GM19239 (cell line): ENCODE results near the gene APLP2.

Source experiments
- DNase-seq: peaks from one replicate; pipeline ENCODE4 v3.0.0; 2011; ENCODE audit warnings: low spot score; ENCODE audit not compliant: insufficient read length
- FAIRE-seq: peaks from 2 replicates; lab custom pipeline; 2011; peaks lifted over from hg19 to GRCh38; lab: Jason Lieb, UNC

Gene APLP2

DNA sequence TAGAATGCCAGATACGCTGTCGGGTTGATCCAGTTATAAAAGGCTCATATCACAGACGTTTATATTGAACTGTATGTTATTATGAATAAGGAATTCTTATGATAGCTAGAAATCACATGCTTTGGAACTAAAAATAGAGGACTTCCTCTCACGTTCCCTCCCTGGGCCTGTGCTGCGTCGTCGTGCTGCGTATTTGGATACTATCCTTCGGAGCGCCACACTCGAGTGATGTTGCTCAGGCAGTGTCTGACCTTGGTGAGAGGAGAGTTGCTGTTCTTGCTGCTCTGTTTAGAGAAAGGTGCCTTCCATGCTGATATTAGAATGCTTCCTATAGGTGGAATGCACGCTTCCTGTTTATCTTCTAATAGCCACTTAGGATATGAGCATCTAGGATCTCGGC lies 69.7 kb downstream of the APLP2 start:
- no peak for FAIRE-seq
- no peak for DNase-seq

- no peak for DNase-seq
These were observed 72.1 kb downstream of the APLP2 start for GRCh38 chr11:130141561-130142341.

GRCh38 chr11:130144141-130144540 lies 74.4 kb downstream of the APLP2 start:
- FAIRE-seq: no peak
- DNase-seq: no peak

More at GRCh38 chr11:130141561-130142341, 72.1 kb downstream of the APLP2 start:
- FAIRE-seq: no peak

- no peak for DNase-seq
- FAIRE-seq: no peak
These were observed 75.2 kb downstream of the APLP2 start for GRCh38 chr11:130144861-130145281.

- DNase-seq (no peak), FAIRE-seq (no peak)
These were observed 75.7 kb downstream of the APLP2 start for GRCh38 chr11:130145311-130145812.

DNA sequence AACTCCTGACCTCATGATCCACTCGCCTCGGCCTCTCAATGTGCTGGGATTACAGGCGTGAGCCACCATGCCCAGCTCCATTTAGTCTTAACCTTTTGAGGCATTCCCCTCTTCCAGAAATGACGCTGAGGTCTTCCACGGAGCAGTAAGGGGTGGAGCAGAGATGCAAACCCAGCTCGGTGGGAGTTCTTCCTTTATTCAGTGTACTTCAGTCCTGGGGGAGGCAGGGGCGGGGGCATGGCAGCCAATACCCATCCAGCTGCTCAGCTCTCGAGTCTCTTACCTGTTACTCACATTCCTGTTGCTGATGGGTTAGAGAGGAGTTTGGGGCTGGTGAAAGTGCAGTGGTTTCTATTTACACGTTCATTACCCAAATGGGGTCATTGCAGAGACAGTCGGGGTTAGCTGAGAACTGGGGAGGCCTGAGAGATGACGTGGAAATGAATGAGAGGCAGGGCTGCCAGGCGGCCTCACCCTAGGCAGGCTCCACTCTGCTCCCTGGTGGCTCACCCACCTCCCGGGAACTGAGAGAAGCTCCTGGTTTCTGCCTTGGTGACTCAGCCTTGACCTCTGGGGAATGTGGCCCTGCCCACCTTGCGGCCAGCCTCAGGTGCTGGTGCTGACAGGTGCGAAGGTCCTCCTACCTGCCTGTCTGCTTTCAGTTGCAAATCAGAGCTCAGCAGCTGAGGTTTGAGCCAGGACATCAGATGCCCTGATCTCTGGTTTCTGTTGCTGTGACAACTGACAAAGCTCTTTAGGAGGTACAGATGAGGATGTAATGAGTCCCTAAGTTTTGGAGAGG lies 76.5 kb downstream of the APLP2 start:
- no peak for FAIRE-seq

DNA sequence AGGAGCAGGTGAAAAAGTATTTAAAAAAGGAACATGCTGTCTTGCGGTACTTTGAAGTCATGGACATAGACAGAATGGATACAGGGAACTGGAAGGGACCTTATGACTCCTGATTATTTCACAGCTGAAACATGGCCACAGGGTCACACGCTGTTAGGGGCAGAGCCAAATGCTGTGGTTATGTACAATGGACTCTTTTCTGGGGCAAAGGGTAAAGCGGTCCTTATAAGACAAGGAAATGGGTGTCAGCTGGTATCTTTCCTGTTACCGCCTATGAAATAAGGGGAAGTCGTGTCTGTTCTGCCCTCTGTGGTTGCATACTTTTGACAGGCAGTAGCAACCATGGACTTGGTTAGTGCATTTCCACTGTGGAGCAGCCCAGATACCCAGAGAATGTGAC lies 77.1 kb downstream of the APLP2 start:
- no peak for FAIRE-seq
- no peak for DNase-seq

More for the DNA sequence above, 76.5 kb downstream of the APLP2 start:
- no peak for DNase-seq

DNA sequence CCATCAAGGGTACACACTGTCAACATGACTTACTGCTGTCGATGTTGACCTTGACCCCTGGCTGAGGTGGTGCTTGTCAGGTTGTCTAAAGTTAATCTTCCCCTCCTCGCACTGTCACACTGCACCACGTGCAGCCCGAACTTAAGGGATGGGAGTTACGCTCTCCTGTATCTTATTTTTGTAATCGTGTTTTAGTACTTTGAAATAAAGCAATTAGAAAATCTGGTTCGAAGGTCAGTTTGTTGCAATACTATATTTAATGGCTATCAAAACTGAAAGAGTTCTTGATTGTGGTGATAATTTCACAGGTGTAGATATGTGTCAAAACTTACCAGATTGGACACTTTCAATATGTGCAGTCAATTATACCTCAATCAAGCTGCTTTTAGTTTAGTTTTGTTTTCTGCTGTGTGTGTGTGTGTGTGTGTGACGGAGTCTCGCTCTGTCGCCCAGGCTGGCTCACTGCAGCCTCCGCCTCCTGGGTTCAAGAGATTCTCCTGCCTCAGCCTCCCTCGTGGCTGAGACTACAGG lies 79.2 kb downstream of the APLP2 start:
- FAIRE-seq (no peak), DNase-seq (no peak)

GRCh38 chr11:130150790-130151189 lies 81.1 kb downstream of the APLP2 start:
- no peak for FAIRE-seq

GRCh38 chr11:130151196-130151595 lies 81.5 kb downstream of the APLP2 start:
- no peak for DNase-seq
- FAIRE-seq: no peak

More at GRCh38 chr11:130150790-130151189, 81.1 kb downstream of the APLP2 start:
- DNase-seq: no peak

- DNase-seq (no peak), FAIRE-seq (no peak)
These were observed 86.7 kb downstream of the APLP2 start for GRCh38 chr11:130156108-130157022.

DNA sequence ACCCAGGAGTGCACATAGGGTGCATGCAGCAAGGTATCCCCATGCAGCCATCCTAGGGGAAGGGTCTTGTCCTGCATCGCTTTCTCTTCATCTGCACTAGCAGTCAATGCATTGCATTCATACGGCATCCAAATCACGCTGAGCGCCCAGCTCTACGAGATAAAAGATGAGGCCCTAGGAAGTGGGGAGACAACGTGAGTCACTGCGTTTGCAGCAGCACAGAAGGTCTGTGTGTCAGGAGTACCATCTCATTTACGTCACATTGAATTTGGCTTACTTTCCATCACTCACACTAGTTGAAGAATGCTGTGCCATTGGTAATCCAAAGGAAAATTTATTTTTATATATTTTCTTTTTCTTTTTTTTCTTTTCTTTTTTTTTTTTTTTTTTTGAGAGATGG lies 87.4 kb downstream of the APLP2 start:
- FAIRE-seq: no peak
- DNase-seq: no peak

DNA sequence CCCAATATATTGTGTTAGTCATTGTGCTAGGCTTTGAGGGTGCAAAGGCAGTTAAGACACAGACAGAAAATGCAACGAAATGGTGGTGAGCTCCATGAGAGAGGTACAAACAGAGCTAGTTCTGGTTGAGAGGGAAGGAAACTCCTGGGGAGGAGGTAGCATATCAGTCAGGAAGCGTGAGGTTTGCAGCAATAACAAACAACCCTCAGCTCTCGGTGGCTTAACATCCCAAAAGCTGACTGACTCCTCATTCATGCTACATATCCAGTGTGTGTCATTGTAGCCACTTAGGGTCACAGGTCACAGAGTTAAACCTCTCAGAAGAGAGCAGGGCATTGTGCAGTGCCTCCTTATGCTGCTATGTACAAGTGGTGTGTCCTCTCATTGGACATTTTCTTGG lies 88.1 kb downstream of the APLP2 start:
- DNase-seq (no peak), FAIRE-seq (no peak)

GRCh38 chr11:130159139-130159538 lies 89.4 kb downstream of the APLP2 start:
- FAIRE-seq: no peak
- DNase-seq: no peak

GRCh38 chr11:130159657-130160497 lies 90.2 kb downstream of the APLP2 start, which contains the start of gene ST14:
ST14 (plus strand) TSS chr11:130159782; CDS start chr11:130159980, 198 bp downstream.
- FAIRE-seq (no peak), DNase-seq (no peak)

- FAIRE-seq: no peak
- no peak for DNase-seq
These were observed 90.9 kb downstream of the APLP2 start for GRCh38 chr11:130160498-130161155.

- no peak for FAIRE-seq
- DNase-seq: no peak
These were observed 91.9 kb downstream of the APLP2 start for GRCh38 chr11:130161441-130162145.

DNA sequence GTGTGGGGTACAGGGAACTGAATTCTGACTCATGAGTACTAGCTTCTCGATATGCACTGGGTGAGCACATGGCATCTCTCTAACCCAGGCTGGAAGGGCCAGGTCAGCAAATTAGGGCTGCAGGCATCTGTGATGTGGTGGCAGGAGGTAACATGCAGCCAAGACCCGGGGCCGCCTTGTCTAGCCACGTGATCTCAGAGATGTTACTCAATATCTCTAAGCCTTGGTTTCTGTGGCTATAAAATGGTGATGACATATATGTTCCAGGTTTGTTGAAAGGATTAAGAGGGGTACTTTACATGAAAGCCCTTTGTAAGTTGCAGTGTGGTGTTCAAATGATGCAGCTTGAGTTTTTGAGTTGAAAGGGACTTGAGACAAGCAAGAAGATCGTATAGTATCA lies 93.0 kb downstream of the APLP2 start:
- FAIRE-seq (no peak), DNase-seq (no peak)
